GM12874 (cell line): ENCODE results near the gene RNPC3.

Experiments used
- TF ChIP-seq, protein P1 (sequence below): IDR thresholded peaks from 2 replicates; pipeline ENCODE4 v1.5.1; 2011; ENCODE audit warnings: low read depth, mild to moderate bottlenecking, control low read depth, low read length, moderate library complexity; ENCODE audit not compliant: insufficient read depth

The RNPC3 gene

DNA sequence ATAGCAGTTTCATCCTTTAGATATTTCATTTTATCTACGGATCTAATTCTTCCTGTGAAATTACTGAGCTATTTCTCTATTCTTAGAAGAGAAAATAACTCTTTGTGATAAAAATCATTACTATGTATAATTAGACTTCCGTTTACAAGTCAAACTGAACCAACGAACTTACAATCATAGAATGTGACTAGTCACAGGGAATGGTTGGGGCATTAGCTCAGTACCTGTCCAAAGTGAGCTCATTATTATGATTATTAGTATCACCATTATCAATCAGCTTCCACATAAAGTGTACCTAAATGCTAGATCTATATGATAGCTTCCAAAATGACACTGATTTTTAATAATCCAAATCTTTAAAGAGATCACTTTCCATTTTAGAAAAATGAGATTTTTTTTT lies 58.4 kb downstream of the RNPC3 start:
- TF ChIP-seq, protein P1, sequence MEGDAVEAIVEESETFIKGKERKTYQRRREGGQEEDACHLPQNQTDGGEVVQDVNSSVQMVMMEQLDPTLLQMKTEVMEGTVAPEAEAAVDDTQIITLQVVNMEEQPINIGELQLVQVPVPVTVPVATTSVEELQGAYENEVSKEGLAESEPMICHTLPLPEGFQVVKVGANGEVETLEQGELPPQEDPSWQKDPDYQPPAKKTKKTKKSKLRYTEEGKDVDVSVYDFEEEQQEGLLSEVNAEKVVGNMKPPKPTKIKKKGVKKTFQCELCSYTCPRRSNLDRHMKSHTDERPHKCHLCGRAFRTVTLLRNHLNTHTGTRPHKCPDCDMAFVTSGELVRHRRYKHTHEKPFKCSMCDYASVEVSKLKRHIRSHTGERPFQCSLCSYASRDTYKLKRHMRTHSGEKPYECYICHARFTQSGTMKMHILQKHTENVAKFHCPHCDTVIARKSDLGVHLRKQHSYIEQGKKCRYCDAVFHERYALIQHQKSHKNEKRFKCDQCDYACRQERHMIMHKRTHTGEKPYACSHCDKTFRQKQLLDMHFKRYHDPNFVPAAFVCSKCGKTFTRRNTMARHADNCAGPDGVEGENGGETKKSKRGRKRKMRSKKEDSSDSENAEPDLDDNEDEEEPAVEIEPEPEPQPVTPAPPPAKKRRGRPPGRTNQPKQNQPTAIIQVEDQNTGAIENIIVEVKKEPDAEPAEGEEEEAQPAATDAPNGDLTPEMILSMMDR = no peak

DNA sequence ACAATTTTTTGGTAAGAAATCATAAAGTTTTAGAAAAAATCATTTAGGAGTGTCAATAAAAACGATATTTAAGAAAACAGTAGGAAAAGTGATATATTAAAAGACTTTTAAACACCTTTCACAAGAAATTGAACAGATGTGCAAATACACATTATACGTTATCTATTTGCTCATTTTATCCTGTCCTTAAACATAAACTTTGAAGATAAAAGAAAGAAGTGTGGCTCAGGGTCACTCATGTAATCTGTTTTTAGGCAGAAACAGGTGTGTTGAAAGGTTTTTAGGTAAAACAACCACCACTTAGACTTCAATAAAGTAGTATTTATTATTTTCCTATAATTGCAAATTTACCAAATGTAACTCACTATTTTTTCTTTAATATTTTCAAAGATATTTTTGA lies 59.0 kb downstream of the RNPC3 start:
- TF ChIP-seq, protein P1 = no peak
